ENCODE results near the gene TIMM13. TPM values are rescaled to one million over a fixed set of nuclear protein-coding genes. Genes with fewer than 3 reads are reported as not detected.

Gene TIMM13
- total and polyA plus RNA-seq, 2 of the 8 experiments (the other 6 are each of a cell fraction or from before 2014, with no cell fraction given), result 270 to 275 TPM

- TF ChIP-seq EZH2 (IDR thresholded peaks at IDR 0.05; ENCODE audit: low read depth, low read length, severe bottlenecking) (no peak), ASH2L (IDR thresholded peaks at IDR 0.05; ENCODE audit: low read length) (no peak), SIX5 (IDR thresholded peaks at IDR 0.05; ENCODE audit: low read depth, low read length) (no peak), BRCA1 (IDR thresholded peaks at IDR 0.05; ENCODE audit: low read depth, low read length) (no peak), RXRA (IDR thresholded peaks at IDR 0.05; ENCODE audit: insufficient read depth, low read depth, low read length) (no peak), HDAC6 (IDR thresholded peaks at IDR 0.05; ENCODE audit: low read depth, low read length) (no peak), JUND (IDR thresholded peaks at IDR 0.05; ENCODE audit: low read length) (no peak), SUZ12 (IDR thresholded peaks at IDR 0.05; ENCODE audit: low read length) (no peak), HDAC2 (IDR thresholded peaks at IDR 0.05; ENCODE audit: borderline replicate concordance in 1 of 2, low read depth in 2 of 2, low read length in 2 of 2) (no peak), MAFK (IDR thresholded peaks at IDR 0.05; ENCODE audit: low read depth, low read length) (no peak), ATF3 (IDR thresholded peaks at IDR 0.05; ENCODE audit: insufficient read depth, low read depth, low read length) (no peak), SP4 (IDR thresholded peaks at IDR 0.05; ENCODE audit: low read length) (no peak), KDM5A (IDR thresholded peaks at IDR 0.05; ENCODE audit: low read length) (no peak), POLR2A (IDR thresholded peaks at IDR 0.05; ENCODE audit: control extremely low read depth in 1 of 2, low read depth in 2 of 2, low read length in 2 of 2) (peak; percentile 36 to 78), CHD1 (IDR thresholded peaks at IDR 0.05; ENCODE audit: low read depth, low read length) (no peak), GABPA (IDR thresholded peaks at IDR 0.05; ENCODE audit: borderline replicate concordance, insufficient read depth, low read length) (no peak), TAF7 (optimal IDR thresholded peaks at IDR 0.05; ENCODE audit: borderline replicate concordance, low read depth, low read length) (no peak), CHD2 (IDR thresholded peaks at IDR 0.05; ENCODE audit: low read length) (no peak), ZNF274 (IDR thresholded peaks at IDR 0.05; ENCODE audit: borderline replicate concordance, extremely low read depth, low read length) (no peak), SIN3A (conservative IDR thresholded peaks at IDR 0.05 in 1 of 2, IDR thresholded peaks at IDR 0.05 in 1 of 2; ENCODE audit: low read depth in 1 of 2, low read length in 2 of 2) (peak in 1 of 2 experiments; percentile 56; a peak in 1 of 4 replicates), CEBPB (IDR thresholded peaks at IDR 0.05; ENCODE audit: low read depth, low read length) (no peak), PHF8 (conservative IDR thresholded peaks at IDR 0.05; ENCODE audit: low read depth, low read length) (no peak), SRF (IDR thresholded peaks at IDR 0.05; ENCODE audit: low read depth, low read length) (no peak)
Observed at GRCh38 chr19:2424686-2425621, 2.4 kb downstream of the TIMM13 start (continued).

Data from H1 (cell line).